HL-60 (cell line): ENCODE data around the gene VTN.

Experiments used
- CTCF ChIP-seq: IDR thresholded peaks from one replicate; pipeline ENCODE4 v1.5.1; 2011; ENCODE audit warnings: low read length, control low read depth, inconsistent platforms; ENCODE audit not compliant: insufficient read depth
- GABPA ChIP-seq: IDR thresholded peaks from 2 replicates; pipeline ENCODE4 v1.6.1; 2012; ENCODE audit warnings: low read depth
- POLR2AphosphoS5 ChIP-seq: IDR thresholded peaks from 2 replicates; pipeline ENCODE4 v1.6.1; 2012; ENCODE audit warnings: low read depth
- REST ChIP-seq: IDR thresholded peaks from 2 replicates; pipeline ENCODE4 v1.6.1; 2012; ENCODE audit warnings: low read depth; ENCODE audit not compliant: insufficient replicate concordance
- SPI1 ChIP-seq: IDR thresholded peaks from 2 replicates; pipeline ENCODE4 v1.6.1; 2012; ENCODE audit warnings: low read depth, mild to moderate bottlenecking, borderline replicate concordance

DNA sequence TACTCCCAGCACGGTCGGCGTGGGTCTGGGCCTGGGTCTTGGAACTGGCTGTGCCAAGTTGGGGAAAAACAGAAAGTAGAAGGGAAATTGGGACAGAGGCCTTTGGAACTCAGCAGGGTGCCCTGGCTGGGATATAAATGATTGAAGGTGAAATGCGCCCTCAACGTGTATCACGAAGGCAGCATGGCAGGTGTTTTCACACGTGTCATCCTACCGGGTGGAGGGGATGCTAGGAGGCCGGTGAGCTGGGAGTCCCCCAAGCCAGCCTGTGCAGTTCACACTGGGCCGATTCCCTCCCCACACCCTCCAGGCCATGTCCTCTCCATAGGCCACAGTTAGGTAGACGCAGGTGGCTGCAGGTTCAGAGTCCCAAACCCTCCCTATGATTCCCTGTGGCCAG lies 28.6 kb downstream of the VTN start:
- TF ChIP-seq CTCF (no peak), POLR2AphosphoS5 (no peak), GABPA (no peak), SPI1 (no peak), REST (no peak)
